Measurements from ENCODE around the gene PRXL2A. TPM values are rescaled to one million over a fixed set of nuclear protein-coding genes. Genes with fewer than 3 reads are reported as not detected.
"Not testable (repeated sequence)": the region's sequence is repeated elsewhere in the genome, so short reads cannot be mapped to it uniquely, and the experiment has no call there.

PRXL2A gene
- total RNA-seq, 1 donor from 2014 or later, result 87.0 TPM

DNA sequence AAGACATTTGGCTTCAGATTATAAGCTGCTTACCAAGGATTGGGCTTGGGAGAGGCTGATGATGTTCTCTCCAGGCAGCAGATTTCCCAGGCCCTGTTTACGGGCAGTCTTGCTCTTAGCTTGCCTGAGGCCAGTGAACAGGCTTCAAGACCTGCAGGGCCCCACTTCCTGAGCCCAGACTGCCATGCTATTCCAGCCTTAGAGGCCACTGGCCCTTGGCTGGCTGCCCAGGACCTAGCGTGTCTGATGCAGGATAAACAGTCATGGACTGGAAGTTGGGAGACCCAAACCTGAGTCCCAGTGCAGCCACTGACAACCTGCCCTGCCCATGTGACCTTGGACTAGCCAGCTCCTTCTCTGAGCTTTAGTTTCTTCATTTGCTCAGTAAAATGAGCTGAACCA is 2.9 kb downstream of the PRXL2A start:
- DNase-seq (ENCODE audit: low read depth, low spot score), result peak; percentile 87

GRCh38 chr10:80411681-80412220 is 3.4 kb downstream of the PRXL2A start:
- DNase-seq (ENCODE audit: low read depth, low spot score), result no peak

DNA sequence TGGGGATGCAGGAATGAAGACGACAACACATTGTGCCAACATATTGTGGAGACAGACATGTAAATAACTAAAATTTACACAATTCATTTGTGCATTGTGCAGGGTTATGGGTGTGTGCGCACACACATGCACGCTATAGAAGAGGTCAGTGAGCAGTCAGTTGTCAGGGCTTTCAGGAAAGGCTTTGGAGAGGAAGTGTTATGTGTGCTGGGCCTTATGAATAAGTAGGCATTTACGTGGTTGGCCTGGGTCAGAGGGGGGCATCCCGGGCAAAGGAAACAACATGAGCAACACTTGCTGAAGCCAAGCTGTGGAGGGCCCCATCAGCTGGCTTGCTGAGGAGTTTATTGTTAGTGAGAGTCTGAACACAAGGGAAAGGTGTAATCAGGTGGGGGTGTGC is 4.1 kb downstream of the PRXL2A start:
- DNase-seq (ENCODE audit: low read depth, low spot score), result peak; percentile 89

DNA sequence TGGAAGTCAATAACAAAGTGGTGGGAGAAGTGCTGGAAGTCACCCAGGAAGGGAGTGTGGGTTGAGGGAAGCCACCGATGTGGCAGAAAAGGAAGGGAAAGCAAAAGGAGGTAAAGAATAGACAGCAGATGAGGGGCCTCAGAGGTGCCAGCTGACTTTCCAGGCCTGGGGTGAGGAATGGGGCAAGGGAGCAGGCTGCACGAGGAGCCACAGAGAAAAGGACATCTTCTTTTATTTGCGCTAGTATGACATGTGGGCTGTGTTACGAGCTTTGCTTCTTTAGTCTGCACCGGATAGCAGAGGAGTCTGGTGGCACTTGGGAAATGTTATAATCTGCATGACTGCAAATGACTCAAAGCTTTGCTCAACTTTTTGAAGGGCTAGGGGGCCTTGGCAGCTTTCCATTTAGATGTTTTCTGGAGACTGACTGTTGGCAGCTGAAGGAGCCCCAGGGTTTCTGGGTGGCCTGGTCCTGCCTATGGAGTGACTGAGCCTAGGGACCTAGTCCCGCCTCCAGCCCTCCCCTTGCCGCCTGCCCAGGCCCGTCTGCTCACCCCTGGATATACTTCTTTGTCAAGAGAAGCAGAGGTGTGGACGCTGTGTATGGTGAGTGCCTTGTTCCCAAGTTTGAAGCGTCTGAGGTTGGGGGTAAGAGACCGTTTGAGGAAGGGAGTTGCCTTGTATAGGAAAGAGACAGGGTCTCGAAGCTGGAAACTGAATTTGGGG is 5.1 kb downstream of the PRXL2A start:
- no peak for DNase-seq (ENCODE audit: low read depth, low spot score)

- DNase-seq (ENCODE audit: low read depth, low spot score), result no peak
Observed at GRCh38 chr10:80414142-80414895, 6.0 kb downstream of the PRXL2A start.

DNA sequence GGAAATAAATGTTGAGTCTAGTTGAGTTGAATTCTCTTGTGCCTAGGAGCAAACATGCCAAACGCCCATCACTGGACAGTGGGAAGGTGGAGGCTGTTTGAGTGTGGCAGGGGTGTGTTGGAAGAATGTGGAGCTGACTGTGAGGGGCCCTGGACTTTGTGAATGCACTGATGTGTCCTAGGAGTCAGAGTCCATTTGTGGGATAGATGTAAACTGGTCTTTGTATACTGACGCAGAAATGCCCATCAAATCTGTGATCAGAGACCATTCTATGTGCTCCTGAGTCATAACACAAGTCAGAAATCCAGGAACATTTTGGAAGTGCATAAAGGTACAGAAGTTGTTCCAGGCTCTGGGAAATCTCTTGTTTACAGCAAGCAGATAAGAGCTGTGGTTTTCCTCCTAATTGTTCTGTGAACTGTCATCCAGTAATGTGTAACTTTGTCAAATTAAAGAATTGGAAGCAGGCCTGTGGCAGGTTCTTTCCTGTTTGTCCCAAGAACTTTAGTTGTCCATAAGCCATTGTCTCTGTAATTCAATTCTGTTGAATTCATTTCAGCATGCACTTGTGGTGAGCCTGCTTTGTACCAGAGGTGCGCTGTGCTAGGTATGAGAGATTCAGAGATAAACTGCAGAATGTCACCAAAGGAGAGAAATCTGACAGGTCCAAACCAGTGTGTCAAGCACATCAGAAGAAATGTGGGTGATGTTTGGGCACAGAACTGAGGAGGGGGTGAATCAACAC is 7.6 kb downstream of the PRXL2A start:
- DNase-seq (ENCODE audit: low read depth, low spot score), result no peak

DNA sequence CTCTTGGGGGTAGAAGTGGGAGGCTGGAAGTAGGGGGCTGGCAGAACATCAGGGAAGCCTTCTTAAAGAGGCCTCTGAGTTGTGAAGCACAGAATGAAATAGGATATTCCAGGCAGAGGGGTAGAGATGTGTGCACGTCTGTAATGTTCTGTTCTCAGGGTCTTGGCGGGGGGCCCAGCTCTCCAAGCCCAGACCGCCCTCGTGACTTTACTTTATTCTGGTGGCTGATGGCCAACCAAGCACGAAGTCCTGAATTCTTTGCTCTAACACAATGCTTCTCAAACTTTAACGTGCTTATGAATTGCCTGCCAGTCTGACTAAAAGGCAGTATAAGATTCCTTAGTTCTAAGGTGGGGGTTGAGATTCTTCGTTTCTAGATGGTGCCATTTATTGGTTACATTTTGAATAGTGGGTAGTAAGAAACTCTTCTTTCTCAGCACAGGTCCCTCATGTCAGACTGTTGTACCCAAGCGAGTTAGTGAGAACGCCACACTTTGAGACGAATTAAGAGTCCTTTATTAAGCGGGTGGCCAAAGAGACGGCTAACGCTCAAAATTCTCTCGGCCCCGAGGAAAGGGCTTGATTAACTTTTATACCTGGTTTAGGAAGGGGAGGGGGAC is 8.2 kb downstream of the PRXL2A start:
- DNase-seq (ENCODE audit: low read depth, low spot score), result peak; percentile 37

DNA sequence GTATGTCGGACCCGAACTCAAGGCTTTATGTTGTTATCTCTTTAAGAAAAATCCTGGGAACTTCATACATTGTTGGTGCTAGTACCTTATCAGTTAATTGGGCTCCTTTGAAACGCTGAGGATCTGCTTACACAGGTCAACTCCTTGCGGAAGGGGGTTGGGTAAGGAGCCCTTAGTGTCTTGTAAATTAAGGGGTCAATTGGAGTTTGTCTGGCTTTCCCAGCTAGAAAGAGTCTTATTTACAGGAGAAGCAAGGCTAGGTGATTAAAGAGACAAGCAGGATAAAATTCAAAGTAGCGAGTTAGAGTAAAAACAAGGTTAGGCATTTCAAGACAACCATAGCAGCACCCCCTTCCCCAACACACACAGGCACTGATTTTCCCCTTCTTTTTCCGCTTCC is 8.9 kb downstream of the PRXL2A start:
- not testable (repeated sequence) for DNase-seq (ENCODE audit: low read depth, low spot score)

DNA sequence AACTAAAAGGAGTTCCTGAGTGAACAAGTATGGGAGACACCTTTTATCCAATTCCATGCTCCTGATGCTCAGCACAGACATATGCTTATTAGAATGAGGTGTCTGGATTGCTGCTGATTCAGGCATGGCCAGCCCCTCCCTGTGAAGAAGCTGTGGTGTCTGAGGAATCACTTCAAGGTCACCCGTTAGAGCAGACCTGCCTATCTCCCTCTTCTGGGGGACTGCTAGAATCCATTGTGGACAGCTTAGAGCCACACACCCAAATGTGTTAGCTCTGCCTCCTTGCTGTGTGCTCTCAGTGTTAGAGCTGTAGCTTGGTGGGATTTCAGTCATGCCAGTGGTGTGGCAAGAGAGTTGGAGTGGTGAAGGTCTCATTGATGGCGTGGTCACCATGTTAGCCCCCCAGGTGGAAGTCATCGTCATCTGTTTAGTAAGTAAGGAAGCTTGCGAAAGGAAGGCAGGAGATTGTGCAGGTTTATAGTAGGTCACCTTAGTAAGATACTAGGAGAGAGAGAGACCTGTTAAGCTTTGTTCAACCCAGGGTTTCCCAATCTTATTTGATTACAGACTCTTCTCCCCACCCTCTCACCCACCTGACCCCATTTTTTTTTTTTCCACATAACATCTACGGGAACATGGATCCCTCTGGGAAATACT is 12.8 kb downstream of the PRXL2A start:
- no peak for DNase-seq (ENCODE audit: low read depth, low spot score)

- DNase-seq (ENCODE audit: low read depth, low spot score), result no peak
Observed at GRCh38 chr10:80421707-80422536, 13.6 kb downstream of the PRXL2A start.

- no peak for DNase-seq (ENCODE audit: low read depth, low spot score)
Observed at GRCh38 chr10:80425901-80426300, 17.6 kb downstream of the PRXL2A start.

DNA sequence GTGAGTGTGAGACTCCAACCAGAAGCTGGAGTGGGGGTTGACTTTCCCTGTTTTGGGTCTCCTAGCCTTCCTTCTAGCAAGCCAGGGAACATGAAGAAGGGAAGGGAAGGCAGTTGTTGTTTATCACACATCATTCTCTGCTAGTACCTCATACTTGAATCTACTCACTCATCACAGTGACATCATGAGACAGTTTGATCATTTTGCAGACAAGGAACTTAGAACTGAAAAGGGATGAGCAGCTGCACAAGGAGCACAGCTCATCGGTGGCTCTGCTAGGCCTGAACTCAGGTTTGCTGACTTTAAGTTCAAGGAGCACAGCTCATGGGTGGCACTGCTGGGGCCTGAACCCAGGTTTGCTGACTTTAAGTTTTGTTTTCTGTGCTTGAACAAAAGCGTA is 19.2 kb downstream of the PRXL2A start:
- DNase-seq (ENCODE audit: low read depth, low spot score), result no peak

DNA sequence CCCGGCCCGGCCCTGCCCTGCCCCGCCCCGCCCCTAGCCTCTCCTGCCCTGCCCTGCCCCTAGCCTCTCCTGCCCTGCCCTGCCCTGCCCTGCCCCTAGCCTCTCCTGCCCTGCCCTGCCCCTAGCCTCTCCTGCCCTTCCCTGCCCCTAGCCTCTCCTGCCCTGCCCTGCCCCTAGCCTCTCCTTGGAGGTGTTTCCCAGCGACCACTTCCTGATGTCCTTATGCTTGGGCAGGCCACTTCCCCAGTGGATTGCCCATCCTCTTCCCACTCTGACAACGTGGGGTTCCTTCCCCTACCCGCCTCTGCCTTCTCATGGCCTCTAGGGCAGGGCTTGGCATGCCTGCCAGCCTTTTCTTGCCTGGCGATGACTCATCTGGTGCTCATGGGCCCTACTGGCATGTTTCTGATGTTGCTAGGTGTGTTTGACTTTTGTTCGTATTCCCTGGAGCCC is 21.2 kb downstream of the PRXL2A start:
- no peak for DNase-seq (ENCODE audit: low read depth, low spot score)

GRCh38 chr10:80433134-80433533 is 24.8 kb downstream of the PRXL2A start:
- no peak for DNase-seq (ENCODE audit: low read depth, low spot score)

DNA sequence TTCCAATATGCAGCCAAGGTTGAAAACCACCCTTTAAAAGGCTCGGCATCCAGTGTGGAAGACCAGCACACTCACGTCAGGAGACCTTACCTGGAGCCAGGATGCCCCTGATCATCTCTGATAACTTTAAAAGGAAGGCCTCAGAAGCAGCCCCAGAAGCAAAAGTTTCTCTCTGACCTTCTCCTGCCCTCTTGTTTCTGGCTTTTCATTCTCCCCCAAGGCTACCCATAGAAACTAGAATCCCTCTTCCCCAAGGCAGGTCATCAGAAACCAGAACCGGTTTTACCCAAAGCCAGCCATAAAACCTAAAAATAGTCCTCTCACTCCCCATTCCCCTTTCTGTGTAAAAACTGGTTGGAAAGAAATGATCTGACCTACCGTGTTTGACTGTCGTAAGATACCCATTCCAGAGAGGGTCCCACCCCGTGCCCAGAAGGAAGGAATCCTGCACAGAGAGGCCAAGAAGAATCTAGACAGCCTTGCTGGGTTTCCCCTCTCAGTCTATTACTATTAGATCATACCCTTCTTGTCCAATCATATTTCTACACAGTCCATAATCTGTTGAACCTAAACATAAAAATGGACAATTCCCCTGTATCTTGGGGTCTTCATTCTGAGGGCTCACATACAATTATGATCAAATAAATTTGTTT is 28.2 kb downstream of the PRXL2A start:
- DNase-seq (ENCODE audit: low read depth, low spot score), result no peak

DNA sequence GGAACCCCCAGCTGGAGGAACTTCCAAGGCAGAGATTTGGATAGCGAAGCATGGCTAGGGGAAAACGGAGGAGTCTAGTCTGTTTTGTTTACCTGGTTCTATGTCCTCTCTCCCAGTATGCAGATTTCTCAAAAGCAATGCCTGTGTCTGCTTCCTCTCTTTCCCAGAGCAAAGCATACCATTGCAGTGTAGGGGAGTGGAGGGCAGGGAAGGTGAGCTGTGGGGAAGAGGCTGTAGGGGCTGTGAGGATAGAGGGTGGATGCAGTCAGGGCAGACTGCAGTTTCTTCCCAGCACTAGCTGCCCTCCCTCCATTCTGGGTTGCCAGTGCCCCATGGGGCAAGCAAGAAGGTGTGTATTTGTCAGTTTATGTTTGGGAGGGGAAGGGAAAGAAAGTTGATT is 28.9 kb downstream of the PRXL2A start:
- DNase-seq (ENCODE audit: low read depth, low spot score), result no peak

DNA sequence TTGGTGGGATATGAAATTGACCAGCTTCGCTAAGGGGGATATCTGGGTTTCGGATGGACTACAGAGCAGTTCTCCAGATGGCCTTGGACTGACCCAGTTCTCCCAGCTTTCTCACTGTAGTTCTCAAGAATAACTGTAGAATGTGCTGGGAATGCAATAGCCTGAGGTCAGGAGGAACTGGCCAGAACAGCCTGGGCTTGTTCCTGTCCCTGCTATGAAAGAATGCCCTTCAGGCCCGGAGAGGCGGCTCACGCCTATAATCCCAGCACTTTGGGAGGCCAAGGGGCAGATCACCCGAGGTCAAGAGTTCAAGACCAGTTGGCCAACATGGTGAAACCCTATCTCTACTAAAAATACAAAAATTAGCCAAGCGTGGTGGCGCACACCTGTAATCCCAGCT is 33.5 kb downstream of the PRXL2A start:
- no peak for DNase-seq (ENCODE audit: low read depth, low spot score)

DNA sequence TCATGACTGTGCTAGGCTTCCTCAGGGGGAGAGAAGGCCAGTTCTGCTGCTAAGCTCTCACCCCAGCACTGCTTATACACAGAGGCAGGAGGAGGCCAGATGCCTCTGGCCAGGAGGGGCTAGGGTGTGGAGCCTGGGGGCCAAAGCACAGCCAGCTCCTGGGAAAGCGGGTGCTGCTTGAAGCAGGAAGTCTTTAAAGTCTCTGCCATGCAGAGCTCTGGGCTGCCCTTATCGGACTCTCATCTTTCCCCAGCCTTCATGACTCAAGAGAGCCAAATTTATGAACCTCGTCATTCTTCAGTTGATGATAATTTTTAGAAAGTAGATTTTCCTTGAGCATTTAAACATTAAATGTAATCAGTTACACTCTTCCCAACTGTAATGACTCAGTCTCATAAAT is 34.5 kb downstream of the PRXL2A start:
- no peak for DNase-seq (ENCODE audit: low read depth, low spot score)

- DNase-seq (ENCODE audit: low read depth, low spot score), result no peak
Observed at GRCh38 chr10:80443531-80443974, 35.2 kb downstream of the PRXL2A start.

All from pulmonary artery endothelial cell (primary cell).